Omental fat pad (tissue), 4 donors: ENCODE data around the gene FAM89B. TPM values are rescaled to one million over a fixed set of nuclear protein-coding genes. Genes with fewer than 3 reads are reported as not detected.

Source experiments
- ATAC-seq: fragments of 150-250 bp; one replicate; pipeline ENCODE4 v1.9.1; 2016; ENCODE audit warnings: mild to moderate bottlenecking, moderate library complexity; ENCODE audit not compliant: low FRiP score
- DNase-seq: peaks from one replicate; pipeline ENCODE4 v3.0.0-alpha.2; 2019; ENCODE audit warnings: low spot score
- total RNA-seq, 4 donors: library from RNA; depleted of rRNA; stranded (reverse); fragments of >200 nt; gene quantifications; one replicate each; pipeline ENCODE4 v1.1.0, GENCODE V29; 2016
- TF ChIP-seq, protein P1 (sequence below), 3 donors: fragments of 450-650 bp; IDR thresholded peaks; one replicate each; pipeline ENCODE4 v1.5.1; 2016 to 2017; ENCODE audit warnings: antibody characterized with exemption in 3 of 3, mild to moderate bottlenecking in 3 of 3, moderate library complexity in 2 of 3

The FAM89B gene
- total RNA-seq, 4 donors from 2014 or later, result 29.1 to 37.4 (median 33.1) TPM

DNA sequence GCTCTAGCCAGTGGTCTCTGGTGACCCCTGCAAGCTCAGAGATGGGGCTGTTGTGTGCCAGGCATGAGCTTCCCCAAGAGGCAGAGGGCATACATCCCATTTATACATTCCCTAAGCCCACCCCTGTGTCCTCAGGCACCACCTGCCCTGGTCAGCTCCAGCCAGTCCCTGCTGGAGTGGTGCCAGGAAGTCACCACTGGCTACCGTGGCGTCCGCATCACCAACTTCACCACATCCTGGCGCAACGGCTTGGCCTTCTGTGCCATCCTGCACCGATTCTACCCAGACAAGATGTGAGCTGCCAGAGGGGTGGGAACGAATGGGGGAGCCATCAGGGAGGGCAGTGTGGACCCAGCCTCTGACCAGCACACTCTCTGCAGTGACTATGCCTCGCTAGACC lies 11.8 kb downstream of the FAM89B start:
- TF ChIP-seq, protein P1, sequence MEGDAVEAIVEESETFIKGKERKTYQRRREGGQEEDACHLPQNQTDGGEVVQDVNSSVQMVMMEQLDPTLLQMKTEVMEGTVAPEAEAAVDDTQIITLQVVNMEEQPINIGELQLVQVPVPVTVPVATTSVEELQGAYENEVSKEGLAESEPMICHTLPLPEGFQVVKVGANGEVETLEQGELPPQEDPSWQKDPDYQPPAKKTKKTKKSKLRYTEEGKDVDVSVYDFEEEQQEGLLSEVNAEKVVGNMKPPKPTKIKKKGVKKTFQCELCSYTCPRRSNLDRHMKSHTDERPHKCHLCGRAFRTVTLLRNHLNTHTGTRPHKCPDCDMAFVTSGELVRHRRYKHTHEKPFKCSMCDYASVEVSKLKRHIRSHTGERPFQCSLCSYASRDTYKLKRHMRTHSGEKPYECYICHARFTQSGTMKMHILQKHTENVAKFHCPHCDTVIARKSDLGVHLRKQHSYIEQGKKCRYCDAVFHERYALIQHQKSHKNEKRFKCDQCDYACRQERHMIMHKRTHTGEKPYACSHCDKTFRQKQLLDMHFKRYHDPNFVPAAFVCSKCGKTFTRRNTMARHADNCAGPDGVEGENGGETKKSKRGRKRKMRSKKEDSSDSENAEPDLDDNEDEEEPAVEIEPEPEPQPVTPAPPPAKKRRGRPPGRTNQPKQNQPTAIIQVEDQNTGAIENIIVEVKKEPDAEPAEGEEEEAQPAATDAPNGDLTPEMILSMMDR (IDR thresholded peaks at IDR 0.05), result no peak
- DNase-seq (no peak), ATAC-seq (no peak)

DNA sequence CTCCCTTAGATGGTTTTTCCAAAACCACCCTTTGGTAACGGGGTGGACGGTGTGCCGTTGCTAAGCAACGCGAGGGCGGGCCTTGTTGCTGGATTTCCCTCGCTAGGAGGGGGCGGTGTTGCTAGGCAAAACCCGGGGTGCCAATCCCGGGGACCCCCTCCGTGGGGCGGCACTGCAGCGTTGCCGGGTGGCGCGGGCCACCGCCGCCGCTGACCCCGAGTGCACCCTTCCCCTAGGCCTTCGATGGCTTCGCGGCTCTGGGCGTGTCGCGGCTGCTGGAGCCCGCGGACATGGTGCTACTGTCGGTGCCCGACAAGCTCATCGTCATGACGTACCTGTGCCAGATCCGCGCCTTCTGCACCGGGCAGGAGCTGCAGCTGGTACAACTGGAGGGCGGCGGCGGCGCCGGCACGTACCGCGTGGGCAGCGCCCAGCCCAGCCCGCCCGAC lies 12.4 kb downstream of the FAM89B start:
- ATAC-seq (peak; percentile 17), DNase-seq (no peak)
- TF ChIP-seq, protein P1 (IDR thresholded peaks at IDR 0.05), result no peak

- TF ChIP-seq, protein P1 (IDR thresholded peaks at IDR 0.05), result no peak
- ATAC-seq (no peak), DNase-seq (no peak)
Observed at GRCh38 chr11:65585396-65586246, 13.3 kb downstream of the FAM89B start.

DNA sequence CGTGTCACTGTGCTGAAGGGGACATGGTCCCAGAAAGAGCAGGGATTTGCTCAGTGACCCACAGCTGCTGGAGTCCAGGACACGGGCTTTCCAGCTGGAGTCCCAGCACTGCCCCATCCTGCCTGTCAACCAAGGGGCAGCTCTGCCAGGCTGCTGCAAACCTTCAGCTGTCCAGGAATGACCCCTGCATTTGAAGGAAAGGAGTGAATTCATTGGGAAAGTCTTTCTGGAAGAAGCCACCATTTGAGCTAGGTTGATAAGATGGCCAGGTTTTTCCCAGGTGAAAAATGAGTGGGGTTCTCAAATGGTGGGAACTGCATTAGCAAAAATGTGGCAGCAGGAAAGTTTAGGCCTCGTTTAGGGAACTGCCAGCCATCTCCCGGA lies 13.9 kb downstream of the FAM89B start:
- TF ChIP-seq, protein P1 (IDR thresholded peaks at IDR 0.05), result no peak
- ATAC-seq (no peak), DNase-seq (no peak)

- DNase-seq (no peak), ATAC-seq (no peak)
- TF ChIP-seq, protein P1 (IDR thresholded peaks at IDR 0.05), result no peak
Observed at GRCh38 chr11:65586676-65587075, 14.3 kb downstream of the FAM89B start.

GRCh38 chr11:65588199-65589054 lies 16.1 kb downstream of the FAM89B start:
- peak; percentile 43 for ATAC-seq
- DNase-seq, result no peak

More at GRCh38 chr11:65588199-65589054, 16.1 kb downstream of the FAM89B start:
- TF ChIP-seq, protein P1 (IDR thresholded peaks at IDR 0.05), result no peak
